GM23248 (cell line): ENCODE data around the gene APOM. TPM values are rescaled to one million over a fixed set of nuclear protein-coding genes. Genes with fewer than 3 reads are reported as not detected.

Experiments
- DNase-seq: peaks from one replicate; pipeline ENCODE4 v3.0.0-alpha.2; 2015
- H2AFZ ChIP-seq: fragments of 200-600 bp; sonication (generic); 2 replicates; pipeline ENCODE4 v1.6.1; 2016; ENCODE audit warnings: antibody characterized with exemption
- H3F3A ChIP-seq: fragments of 200-600 bp; sonication (generic); 2 replicates; pipeline ENCODE4 v1.6.1; 2016; ENCODE audit warnings: mild to moderate bottlenecking, antibody characterized with exemption, mixed run types; ENCODE audit not compliant: insufficient read depth
- H3K27ac ChIP-seq: fragments of 200-600 bp; sonication (generic); 2 replicates; pipeline ENCODE4 v1.5.1; 2016; ENCODE audit warnings: mild to moderate bottlenecking
- H3K27me3 ChIP-seq: fragments of 200-600 bp; sonication (generic); replicated peaks from 2 replicates; pipeline ENCODE4 v1.6.1; 2016; ENCODE audit warnings: mild to moderate bottlenecking; ENCODE audit not compliant: insufficient read depth
- H3K36me3 ChIP-seq: fragments of 200-600 bp; sonication (generic); 2 replicates; pipeline ENCODE4 v1.6.1; 2016; ENCODE audit warnings: low read depth, mild to moderate bottlenecking
- H3K4me1 ChIP-seq: fragments of 200-600 bp; sonication (generic); 2 replicates; pipeline ENCODE4 v1.6.1; 2016; ENCODE audit warnings: mild to moderate bottlenecking; ENCODE audit not compliant: insufficient read depth
- H3K4me2 ChIP-seq: fragments of 200-600 bp; sonication (generic); one replicate; pipeline ENCODE4 v1.6.1; 2016; ENCODE audit warnings: mild to moderate bottlenecking; ENCODE audit not compliant: unreplicated experiment
- H3K4me3 ChIP-seq: fragments of 200-600 bp; sonication (generic); 2 replicates; pipeline ENCODE4 v1.5.1; 2016; ENCODE audit warnings: mild to moderate bottlenecking
- H3K79me2 ChIP-seq: fragments of 200-600 bp; sonication (generic); 2 replicates; pipeline ENCODE4 v1.6.1; 2016; ENCODE audit warnings: mild to moderate bottlenecking; ENCODE audit not compliant: insufficient read depth
- H3K9ac ChIP-seq: fragments of 200-600 bp; sonication (generic); 2 replicates; pipeline ENCODE4 v1.6.1; 2016; ENCODE audit warnings: mild to moderate bottlenecking
- H3K9me2 ChIP-seq: fragments of 200-600 bp; sonication (generic); 2 replicates; pipeline ENCODE4 v1.6.1; 2016; ENCODE audit warnings: mixed run types, mild to moderate bottlenecking, moderate library complexity; ENCODE audit not compliant: insufficient read depth
- H3K9me3 ChIP-seq: fragments of 200-600 bp; sonication (generic); one replicate; pipeline ENCODE4 v1.6.1; 2017; ENCODE audit warnings: low read depth
- H4K20me1 ChIP-seq: fragments of 200-600 bp; sonication (generic); 2 replicates; pipeline ENCODE4 v1.6.0; 2016; ENCODE audit not compliant: insufficient read depth
- EZH2 ChIP-seq: fragments of 200-600 bp; sonication (generic); IDR thresholded peaks from 2 replicates; pipeline ENCODE4 v1.6.1; 2018; ENCODE audit warnings: antibody characterized with exemption, mild to moderate bottlenecking; ENCODE audit not compliant: insufficient read depth, poor library complexity, severe bottlenecking
- EZH2phosphoT487 ChIP-seq: fragments of 200-600 bp; sonication (generic); IDR thresholded peaks from 2 replicates; pipeline ENCODE4 v1.6.1; 2018; ENCODE audit warnings: antibody characterized with exemption, moderate library complexity, mild to moderate bottlenecking, low read depth; ENCODE audit not compliant: insufficient read depth
- WGBS, 2 experiments: methylation state at CpG; one replicate each; pipeline ENCODE4 v1.1.6; 2015 to 2017; ENCODE audit warnings: low lambda C conversion rate in 2 of 2, low coverage in 1 of 2; ENCODE audit errors: missing lambda C conversion rate in 2 of 2; 5-methylcytosine and 5-hydroxymethylcytosine counted together
- in situ Hi-C: fragments of 300-500 bp; cut with MboI; formaldehyde crosslinking; loops from 2 replicates; pipeline ENCODE4 v1.15.0; 2020
- polyA plus RNA-seq: library from polyadenylated mRNA; unstranded; fragments of >200 nt; fragmentation: Nextera tagmentation; extraction: Ambion mirVana; gene quantifications from 2 replicates; pipeline ENCODE4 v1.2.1, GENCODE V29; 2016
- total RNA-seq: library from RNA; depleted of rRNA; stranded (reverse); fragments of >200 nt; shearing (Covaris generic); gene quantifications from 2 replicates; pipeline ENCODE4 v1.2.3, GENCODE V29; 2014

Gene APOM
- total and polyA plus RNA-seq, 2 experiments from 2014 or later: 0.76 to 5.9 TPM

GRCh38 chr6:31658158-31658688 lies 2.5 kb downstream of the APOM start:
- 0 out of 2 replicates have a peak overlapping the region, but pooled peaks have one; percentile 12 for H3K9ac ChIP-seq
- DNase-seq: no peak
- H4K20me1 ChIP-seq: no peaks in the 10 kb centered on the region
- in situ Hi-C loops: no loop called here
- no peak overlapping the region for H3K4me2 ChIP-seq
- H3K4me1 ChIP-seq: peaks cover 23% of the 10 kb centered on the region
- H3K36me3 ChIP-seq: no peaks in the 10 kb centered on the region
- no peak overlapping the region for H2AFZ ChIP-seq
- peaks cover 97% of the 10 kb centered on the region for H3K79me2 ChIP-seq
- H3K9me3 ChIP-seq: no peaks in the 10 kb centered on the region
- no peaks in the 10 kb centered on the region for H3K9me2 ChIP-seq
- no peaks in the 10 kb centered on the region for H3K27me3 ChIP-seq
- 68 to 69% methylated on average over 4 of the region's 4 CpGs for WGBS, 2 experiments
- TF ChIP-seq EZH2: no peak
- no peak for TF ChIP-seq EZH2phosphoT487
- H3K27ac ChIP-seq: no peak overlapping the region
- peak overlapping the region; percentile 91; the same call in 1 of the 2 replicates for H3K4me3 ChIP-seq
- peaks cover 20% of the 10 kb centered on the region for H3F3A ChIP-seq

GRCh38 chr6:31658983-31659648 lies 3.4 kb downstream of the APOM start:
- H3K9ac ChIP-seq: peak overlapping the region; percentile 88; the same call in 1 of the 2 replicates
- in situ Hi-C loops: no loop called here
- WGBS, 2 experiments: 88 to 96% methylated on average over 10 to 13 of the region's 13 CpGs

GRCh38 chr6:31659649-31660380 lies 4.1 kb downstream of the APOM start:
- Histone ChIP-seq H2AFZ (peak overlapping the region; percentile 80), H3K27ac (peak overlapping the region; percentile 76), H3K4me3 (peak overlapping the region; percentile 91), H4K20me1 (no peaks in the 10 kb centered on the region), H3K9ac (peak overlapping the region; percentile 88), H3K79me2 (peaks cover 92% of the 10 kb centered on the region), H3K36me3 (no peaks in the 10 kb centered on the region), H3F3A (peaks cover 27% of the 10 kb centered on the region), H3K4me2 (peak overlapping the region; percentile 97), H3K27me3 (no peaks in the 10 kb centered on the region), H3K4me1 (peaks cover 24% of the 10 kb centered on the region), H3K9me3 (no peaks in the 10 kb centered on the region), H3K9me2 (no peaks in the 10 kb centered on the region)
- DNase-seq: peak; percentile 64
- in situ Hi-C loops: no loop called here
- WGBS, 2 experiments: 34 to 40% methylated on average over 13 of the region's 13 CpGs
- TF ChIP-seq EZH2: no peak
- TF ChIP-seq EZH2phosphoT487: no peak

More at GRCh38 chr6:31658983-31659648, 3.4 kb downstream of the APOM start:
- no peaks in the 10 kb centered on the region for H4K20me1 ChIP-seq
- H3K79me2 ChIP-seq: peaks cover 97% of the 10 kb centered on the region
- no peaks in the 10 kb centered on the region for H3K27me3 ChIP-seq
- no peaks in the 10 kb centered on the region for H3K36me3 ChIP-seq
- peak overlapping the region; percentile 91 for H3K4me3 ChIP-seq
- no peaks in the 10 kb centered on the region for H3K9me2 ChIP-seq
- no peak for TF ChIP-seq EZH2
- no peak for TF ChIP-seq EZH2phosphoT487
- no peak overlapping the region for H3K27ac ChIP-seq
- no peak for DNase-seq
- no peak overlapping the region for H2AFZ ChIP-seq
- peaks cover 21% of the 10 kb centered on the region for H3F3A ChIP-seq
- peak overlapping the region; percentile 97 for H3K4me2 ChIP-seq
- peaks cover 24% of the 10 kb centered on the region for H3K4me1 ChIP-seq
- H3K9me3 ChIP-seq: no peaks in the 10 kb centered on the region

- Histone ChIP-seq H3K79me2 (peaks cover 84% of the 10 kb centered on the region), H3K9me2 (no peaks in the 10 kb centered on the region), H3K27ac (peak within 1 kb of the TSS; percentile 76), H3K9ac (peak within 1 kb of the TSS; percentile 88), H3K27me3 (no peaks in the 10 kb centered on the region), H2AFZ (peak within 1 kb of the TSS; percentile 80), H4K20me1 (no peaks in the 10 kb centered on the region), H3K9me3 (no peaks in the 10 kb centered on the region), H3K4me3 (peak within 1 kb of the TSS; percentile 91), H3K4me1 (peaks cover 24% of the 10 kb centered on the region), H3K4me2 (peak within 1 kb of the TSS; percentile 97), H3K36me3 (no peaks in the 10 kb centered on the region), H3F3A (peaks cover 31% of the 10 kb centered on the region)
- TF ChIP-seq EZH2phosphoT487 (no peak), EZH2 (no peak)
- peak; percentile 91 for DNase-seq
- in situ Hi-C loops: no loop called here
- 1 to 2% methylated on average over 33 to 51 of the region's 52 CpGs for WGBS, 2 experiments
These were observed 4.9 kb downstream of the APOM start, which contains the start of gene C6orf47 for GRCh38 chr6:31660381-31661261. TSS of gene C6orf47 (minus strand) at chr6:31660778. CDS start at chr6:31659947, 831 bp downstream.
